ENCODE results near the gene IQCE.

Gene IQCE

GRCh38 chr7:2517678-2518507 is 40.9 kb upstream of the IQCE start:
- Histone ChIP-seq H3K9ac (ENCODE audit: low read depth, low read length) (peak overlapping the region; percentile 39), H3K9me3 (ENCODE audit: control insufficient read depth, insufficient read depth, low read length) (no peaks in the 10 kb centered on the region), H3K4me1 (ENCODE audit: insufficient read depth, low read length) (peaks cover 25% of the 10 kb centered on the region), H3K36me3 (ENCODE audit: insufficient read depth, low read length) (no peaks in the 10 kb centered on the region)

- Histone ChIP-seq H3K4me1 (ENCODE audit: insufficient read depth, low read length) (peaks cover 32% of the 10 kb centered on the region), H3K36me3 (ENCODE audit: insufficient read depth, low read length) (no peaks in the 10 kb centered on the region), H3K9ac (ENCODE audit: low read depth, low read length) (peak overlapping the region; percentile 40), H3K9me3 (ENCODE audit: control insufficient read depth, insufficient read depth, low read length) (no peaks in the 10 kb centered on the region)
Observed at GRCh38 chr7:2518737-2519118, 40.1 kb upstream of the IQCE start.

DNA sequence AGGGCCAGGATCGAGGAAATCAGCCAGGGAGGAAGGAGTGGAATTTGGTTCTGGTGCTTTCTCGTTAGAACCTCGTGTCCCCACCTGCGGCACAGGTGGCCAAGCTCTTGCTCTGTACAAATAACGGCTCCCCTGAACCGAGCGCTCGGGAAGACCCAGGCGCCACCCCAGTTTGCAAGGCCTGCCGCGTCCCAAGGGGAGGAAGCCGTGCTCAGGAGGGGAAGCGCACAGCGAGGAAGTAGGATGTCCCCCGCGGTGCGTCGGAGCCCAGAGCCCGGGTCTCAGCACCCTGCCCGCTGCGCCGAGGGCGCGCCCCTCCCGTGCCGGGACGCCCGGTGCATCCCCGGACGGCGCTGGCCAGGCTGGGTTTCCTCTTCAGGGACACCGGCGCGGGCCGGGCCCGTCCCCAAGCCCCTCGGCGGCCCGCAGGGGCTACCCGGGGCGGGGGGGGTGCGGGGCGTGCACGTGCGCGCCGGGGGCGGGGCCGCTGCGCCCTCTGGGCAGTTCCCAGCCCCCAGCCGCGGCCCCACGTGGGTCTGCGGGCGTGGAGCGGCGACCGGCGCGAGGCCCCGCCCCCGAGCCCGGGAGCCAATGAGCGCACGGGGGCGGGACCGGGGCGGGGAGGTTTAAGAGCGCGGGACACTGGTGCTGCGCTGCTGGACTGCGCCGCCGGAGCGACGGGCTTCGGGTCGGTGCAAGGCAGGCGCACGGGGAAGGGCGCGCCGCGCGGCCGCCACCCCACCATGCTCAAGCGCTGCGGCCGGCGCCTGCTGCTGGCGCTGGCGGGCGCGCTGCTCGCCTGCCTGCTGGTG is 39.5 kb upstream of the IQCE start, which contains the start of gene LFNG:
Gene LFNG (plus strand): TSS at position 656 of the 812 bp plus-strand sequence. CDS start 88 bp downstream, at position 744.
- Histone ChIP-seq H3K4me1 (ENCODE audit: insufficient read depth, low read length) (peaks cover 34% of the 10 kb centered on the region), H3K36me3 (ENCODE audit: insufficient read depth, low read length) (no peaks in the 10 kb centered on the region), H3K9ac (ENCODE audit: low read depth, low read length) (peak within 1 kb of the TSS; percentile 82), H3K9me3 (ENCODE audit: control insufficient read depth, insufficient read depth, low read length) (no peaks in the 10 kb centered on the region)

DNA sequence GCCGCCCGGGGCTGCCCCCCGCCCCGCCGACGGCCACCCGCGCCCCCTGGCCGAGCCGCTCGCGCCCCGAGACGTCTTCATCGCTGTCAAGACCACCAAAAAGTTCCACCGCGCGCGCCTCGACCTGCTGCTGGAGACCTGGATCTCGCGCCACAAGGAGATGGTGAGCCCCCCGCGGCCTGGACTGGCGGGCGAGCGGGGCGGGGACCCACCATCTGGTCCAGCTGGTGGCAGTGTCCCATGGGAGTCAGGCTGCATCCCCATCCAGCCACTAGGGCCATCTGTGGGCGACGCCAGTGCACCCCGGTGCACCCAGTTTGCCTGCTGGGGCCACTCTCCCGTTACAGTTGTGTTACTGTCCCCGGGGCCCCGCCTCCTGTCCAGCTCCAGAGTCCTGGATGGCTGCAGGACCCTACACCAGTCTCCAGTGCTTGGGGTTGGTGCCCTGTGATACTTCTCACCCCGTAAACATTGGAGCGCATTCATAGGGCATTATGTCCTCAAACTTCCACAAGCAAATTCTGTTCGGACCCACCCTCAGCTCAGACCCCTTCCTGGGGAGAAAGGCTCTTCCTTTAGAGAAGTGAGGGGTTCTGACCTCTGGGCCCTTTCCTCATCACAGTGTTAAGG is 38.5 kb upstream of the IQCE start:
- Histone ChIP-seq H3K36me3 (ENCODE audit: insufficient read depth, low read length) (no peaks in the 10 kb centered on the region), H3K9ac (ENCODE audit: low read depth, low read length) (peak overlapping the region; percentile 82), H3K4me1 (ENCODE audit: insufficient read depth, low read length) (peaks cover 40% of the 10 kb centered on the region), H3K9me3 (ENCODE audit: control insufficient read depth, insufficient read depth, low read length) (no peaks in the 10 kb centered on the region)

DNA sequence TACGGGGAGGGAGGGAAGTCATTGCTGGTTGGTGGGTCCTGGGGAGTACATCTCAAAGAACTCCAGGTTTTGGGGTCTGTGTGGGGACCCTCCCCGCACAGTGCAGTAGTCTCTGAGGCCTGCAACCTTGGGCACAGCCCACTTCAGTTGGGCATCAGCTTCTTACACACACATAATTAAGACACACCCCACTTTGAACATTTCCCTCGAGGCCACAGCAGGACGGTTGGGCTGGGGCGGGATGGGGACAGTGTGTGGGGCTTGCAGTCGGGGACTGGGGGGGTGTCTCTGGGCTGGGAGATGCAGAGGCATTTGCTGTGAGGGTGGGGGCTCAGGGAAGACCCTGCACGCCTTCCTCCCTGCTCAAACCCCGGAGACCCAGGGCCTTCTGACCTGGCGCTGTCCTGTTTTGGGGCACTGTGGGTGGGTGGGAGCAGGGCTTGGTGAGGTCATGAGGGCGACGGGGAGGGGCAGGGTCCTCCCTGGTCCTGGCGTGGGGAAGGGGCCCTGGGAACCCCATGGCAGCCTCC is 38.0 kb upstream of the IQCE start:
- 0 out of 2 replicates have a peak, but pooled peaks cover 2% of the 10 kb centered on the region for H3K36me3 ChIP-seq (ENCODE audit: insufficient read depth, low read length)
- H3K9ac ChIP-seq (ENCODE audit: low read depth, low read length), result peak overlapping the region; percentile 82
- no peaks in the 10 kb centered on the region for H3K9me3 ChIP-seq (ENCODE audit: control insufficient read depth, insufficient read depth, low read length)
- peaks cover 46% of the 10 kb centered on the region for H3K4me1 ChIP-seq (ENCODE audit: insufficient read depth, low read length)

DNA sequence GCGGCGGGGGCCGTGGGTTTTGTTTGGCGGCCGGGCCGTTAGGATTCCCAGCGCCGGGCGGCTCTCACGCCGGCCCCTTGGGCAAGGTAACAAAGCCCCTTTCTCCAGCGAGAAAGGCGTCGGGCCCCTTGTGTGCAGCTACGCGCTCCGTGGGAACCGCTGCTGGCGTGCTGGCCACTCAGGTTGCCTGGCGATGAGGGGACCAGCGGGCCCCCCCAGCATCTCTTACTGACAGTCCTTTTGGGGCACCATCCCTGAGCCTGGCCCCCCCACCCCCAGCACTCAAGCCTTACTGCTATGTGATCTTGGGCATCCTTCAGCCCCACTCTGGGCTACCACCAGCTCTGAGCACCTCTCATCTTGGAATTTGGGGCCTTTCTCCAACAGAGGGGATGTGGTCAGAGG is 37.4 kb upstream of the IQCE start:
- Histone ChIP-seq H3K9me3 (ENCODE audit: control insufficient read depth, insufficient read depth, low read length) (no peaks in the 10 kb centered on the region), H3K36me3 (ENCODE audit: insufficient read depth, low read length) (0 out of 2 replicates have a peak, but pooled peaks cover 3% of the 10 kb centered on the region), H3K9ac (ENCODE audit: low read depth, low read length) (peak overlapping the region; percentile 82; the same call in 1 of the 2 replicates), H3K4me1 (ENCODE audit: insufficient read depth, low read length) (peaks cover 51% of the 10 kb centered on the region)

DNA sequence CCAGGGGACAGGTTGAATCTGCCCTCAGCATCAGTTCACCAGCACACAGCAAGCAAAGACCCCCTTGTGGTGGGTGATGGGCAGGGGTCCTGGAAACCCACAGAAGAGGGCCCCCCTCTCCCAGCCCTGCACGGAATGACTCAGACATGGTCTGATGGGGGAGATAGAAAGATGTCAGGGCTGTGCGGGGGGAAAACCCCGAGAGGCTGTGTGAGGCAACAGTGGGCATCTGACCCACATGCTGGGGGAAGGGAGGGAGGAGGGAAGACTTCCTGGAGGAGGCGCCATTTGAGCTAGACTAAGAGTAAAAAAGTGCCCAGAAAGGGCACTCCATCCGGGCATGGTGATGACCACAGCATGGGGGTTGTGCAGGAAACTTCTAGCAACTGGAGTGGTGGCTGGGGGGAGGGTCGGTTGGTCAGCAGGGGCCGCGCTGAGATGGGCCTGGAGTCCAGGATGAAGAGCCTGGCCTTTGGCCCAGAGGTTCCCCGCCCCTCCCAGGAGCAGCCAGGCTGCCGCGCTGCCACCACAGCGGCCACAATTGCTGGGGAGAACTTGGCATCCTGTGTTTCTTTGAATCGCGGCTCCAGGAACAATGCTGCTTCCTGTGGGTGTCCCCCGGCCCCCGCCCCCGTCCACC is 36.7 kb upstream of the IQCE start:
- Histone ChIP-seq H3K36me3 (ENCODE audit: insufficient read depth, low read length) (0 out of 2 replicates have a peak, but pooled peaks cover 3% of the 10 kb centered on the region), H3K9me3 (ENCODE audit: control insufficient read depth, insufficient read depth, low read length) (no peaks in the 10 kb centered on the region), H3K4me1 (ENCODE audit: insufficient read depth, low read length) (peaks cover 48% of the 10 kb centered on the region), H3K9ac (ENCODE audit: low read depth, low read length) (peak overlapping the region; percentile 82; the same call in 1 of the 2 replicates)

- H3K4me1 ChIP-seq (ENCODE audit: insufficient read depth, low read length), result peaks cover 45% of the 10 kb centered on the region
- H3K36me3 ChIP-seq (ENCODE audit: insufficient read depth, low read length), result 0 out of 2 replicates have a peak, but pooled peaks cover 3% of the 10 kb centered on the region
- H3K9ac ChIP-seq (ENCODE audit: low read depth, low read length), result peak overlapping the region; percentile 46
- H3K9me3 ChIP-seq (ENCODE audit: control insufficient read depth, insufficient read depth, low read length), result no peaks in the 10 kb centered on the region
Observed at GRCh38 chr7:2522780-2523433, 35.9 kb upstream of the IQCE start.

DNA sequence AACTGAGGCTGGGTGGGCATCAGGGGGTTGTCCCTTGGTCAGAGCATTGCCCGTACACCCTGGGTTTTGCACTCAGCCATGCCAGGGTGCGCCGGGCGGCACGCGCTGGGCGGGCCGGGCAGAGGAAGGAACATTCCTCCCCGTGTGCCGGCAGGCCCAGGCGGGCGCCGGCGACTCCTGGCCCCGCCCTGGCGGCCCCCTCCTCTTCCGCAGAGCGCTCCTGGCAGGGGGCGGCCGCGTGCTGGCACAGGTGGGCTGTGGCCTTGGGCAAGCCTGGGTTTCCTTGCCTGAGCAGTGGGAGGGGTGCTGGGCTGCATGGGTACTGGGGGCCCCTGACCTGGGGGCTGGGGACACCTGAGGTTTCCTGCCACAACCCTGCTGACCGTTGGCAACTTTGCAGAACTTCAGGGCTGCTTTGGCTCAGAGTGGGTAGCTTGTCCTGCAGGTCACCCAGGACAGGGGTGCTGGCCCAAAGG is 35.3 kb upstream of the IQCE start:
- H3K4me1 ChIP-seq (ENCODE audit: insufficient read depth, low read length), result peaks cover 44% of the 10 kb centered on the region; the same call in 1 of the 2 replicates
- peak overlapping the region; percentile 46 for H3K9ac ChIP-seq (ENCODE audit: low read depth, low read length)
- no peaks in the 10 kb centered on the region for H3K9me3 ChIP-seq (ENCODE audit: control insufficient read depth, insufficient read depth, low read length)
- peaks cover 7% of the 10 kb centered on the region; the same call in 1 of the 2 replicates for H3K36me3 ChIP-seq (ENCODE audit: insufficient read depth, low read length)

- Histone ChIP-seq H3K4me1 (ENCODE audit: insufficient read depth, low read length) (peaks cover 50% of the 10 kb centered on the region; the same call in 1 of the 2 replicates), H3K9ac (ENCODE audit: low read depth, low read length) (peak overlapping the region; percentile 46), H3K36me3 (ENCODE audit: insufficient read depth, low read length) (peaks cover 8% of the 10 kb centered on the region), H3K9me3 (ENCODE audit: control insufficient read depth, insufficient read depth, low read length) (no peaks in the 10 kb centered on the region)
Observed at GRCh38 chr7:2523941-2524807, 34.6 kb upstream of the IQCE start.

- Histone ChIP-seq H3K9ac (ENCODE audit: low read depth, low read length) (peak overlapping the region; percentile 20; the same call in 1 of the 2 replicates), H3K36me3 (ENCODE audit: insufficient read depth, low read length) (peaks cover 8% of the 10 kb centered on the region), H3K4me1 (ENCODE audit: insufficient read depth, low read length) (peaks cover 55% of the 10 kb centered on the region; the same call in 1 of the 2 replicates), H3K9me3 (ENCODE audit: control insufficient read depth, insufficient read depth, low read length) (no peaks in the 10 kb centered on the region)
Observed at GRCh38 chr7:2524808-2525657, 33.7 kb upstream of the IQCE start.
